ENCODE results near the gene GABRB3. TPM values are rescaled to one million over a fixed set of nuclear protein-coding genes. Genes with fewer than 3 reads are reported as not detected.

The GABRB3 gene
- polyA plus RNA-seq, 1 donor (not counting 4 experiments of a cell fraction or from before 2014, with no cell fraction given) = 0.81 TPM

DNA sequence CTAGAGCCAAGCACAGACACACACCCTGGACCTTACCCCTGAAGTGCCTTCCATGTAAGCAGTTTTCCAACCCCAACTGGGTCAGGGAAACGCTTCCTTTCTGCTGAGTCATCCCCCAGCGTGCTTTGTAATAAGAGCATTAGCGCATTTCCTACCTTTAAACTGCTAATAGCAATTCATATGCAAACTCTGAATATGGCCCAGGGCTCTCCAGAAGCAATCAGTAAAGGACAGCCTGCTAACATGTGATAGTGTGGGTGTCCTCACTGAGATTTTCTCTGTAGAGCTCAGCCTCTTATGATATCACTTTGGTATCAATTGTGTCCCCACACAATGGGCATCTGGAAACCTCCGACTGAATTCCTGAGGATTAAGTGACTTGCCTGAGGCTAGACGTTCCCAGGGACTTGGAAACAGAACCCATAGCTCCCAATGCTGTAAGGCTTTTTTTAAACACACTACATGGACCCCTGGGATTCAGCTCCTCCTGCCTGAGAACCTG is 5.6 kb downstream of the GABRB3 start:
- no peak for TF ChIP-seq CTCF (optimal IDR thresholded peaks at IDR 0.05 in 1 of 3, IDR thresholded peaks at IDR 0.05 in 1 of 3, conservative IDR thresholded peaks at IDR 0.05 in 1 of 3; ENCODE audit: extremely low read depth in 1 of 3, insufficient read depth in 2 of 3, low read length in 3 of 3)
- TF ChIP-seq EZH2 (IDR thresholded peaks at IDR 0.05; ENCODE audit: low read length) = no peak
- Histone ChIP-seq H2AFZ (ENCODE audit: control insufficient read depth, low read length) (no peak overlapping the region), H3K9me3 (ENCODE audit: control insufficient read depth, low read depth, low read length) (no peaks in the 10 kb centered on the region), H3K79me2 (ENCODE audit: control insufficient read depth, insufficient read depth, low read length) (no peaks in the 10 kb centered on the region), H4K20me1 (ENCODE audit: control insufficient read depth, extremely low read depth, insufficient read depth, low read length) (no peaks in the 10 kb centered on the region), H3K36me3 (ENCODE audit: control insufficient read depth in 2 of 2, extremely low read depth in 1 of 2, insufficient read depth in 2 of 2, low read length in 2 of 2) (no peaks in the 10 kb centered on the region), H3K4me1 (ENCODE audit: control insufficient read depth, extremely low read depth, insufficient read depth, low read length) (no peaks in the 10 kb centered on the region), H3K9ac (ENCODE audit: control insufficient read depth, extremely low read depth, insufficient read depth, low read length) (no peak overlapping the region), H3K9me1 (ENCODE audit: control insufficient read depth, extremely low read depth, insufficient read depth, low read length) (no peaks in the 10 kb centered on the region), H3K4me2 (ENCODE audit: control insufficient read depth, extremely low read depth, insufficient read depth, low read depth, low read length) (no peak overlapping the region), H3K4me3 (ENCODE audit: control insufficient read depth in 2 of 3, extremely low read depth in 1 of 3, insufficient read depth in 2 of 3, low read depth in 1 of 3, low read length in 3 of 3) (no peak overlapping the region), H3K27me3 (ENCODE audit: control insufficient read depth, extremely low read depth, insufficient read depth, low read length) (peaks cover 7% of the 10 kb centered on the region), H3K27ac (ENCODE audit: control insufficient read depth, insufficient read depth, low read length) (no peak overlapping the region)
- FAIRE-seq (no peak), DNase-seq (ENCODE audit: low read depth, low spot score) (no peak)
- dilution Hi-C loops (cut with MboI; ENCODE audit: extremely low pct_ligation_motif_present, low sequenced_read_pairs) = no loop called here

- no peaks in the 10 kb centered on the region for H3K36me3 ChIP-seq (ENCODE audit: control insufficient read depth in 2 of 2, extremely low read depth in 1 of 2, insufficient read depth in 2 of 2, low read length in 2 of 2)
- TF ChIP-seq CTCF (optimal IDR thresholded peaks at IDR 0.05 in 1 of 3, IDR thresholded peaks at IDR 0.05 in 1 of 3, conservative IDR thresholded peaks at IDR 0.05 in 1 of 3; ENCODE audit: extremely low read depth in 1 of 3, insufficient read depth in 2 of 3, low read length in 3 of 3) (no peak), EZH2 (IDR thresholded peaks at IDR 0.05; ENCODE audit: low read length) (no peak)
- dilution Hi-C loops (cut with MboI; ENCODE audit: extremely low pct_ligation_motif_present, low sequenced_read_pairs) = no loop called here
- no peak for FAIRE-seq
- H3K27ac ChIP-seq (ENCODE audit: control insufficient read depth, insufficient read depth, low read length) = no peak overlapping the region
- H3K9ac ChIP-seq (ENCODE audit: control insufficient read depth, extremely low read depth, insufficient read depth, low read length) = no peak overlapping the region
- no peak for DNase-seq (ENCODE audit: low read depth, low spot score)
- H3K4me3 ChIP-seq (ENCODE audit: control insufficient read depth in 2 of 3, extremely low read depth in 1 of 3, insufficient read depth in 2 of 3, low read depth in 1 of 3, low read length in 3 of 3) = no peak overlapping the region
- H3K27me3 ChIP-seq (ENCODE audit: control insufficient read depth, extremely low read depth, insufficient read depth, low read length) = no peaks in the 10 kb centered on the region
- H3K4me1 ChIP-seq (ENCODE audit: control insufficient read depth, extremely low read depth, insufficient read depth, low read length) = no peaks in the 10 kb centered on the region
- H3K9me1 ChIP-seq (ENCODE audit: control insufficient read depth, extremely low read depth, insufficient read depth, low read length) = no peaks in the 10 kb centered on the region
- no peaks in the 10 kb centered on the region for H4K20me1 ChIP-seq (ENCODE audit: control insufficient read depth, extremely low read depth, insufficient read depth, low read length)
- no peaks in the 10 kb centered on the region for H3K79me2 ChIP-seq (ENCODE audit: control insufficient read depth, insufficient read depth, low read length)
- H2AFZ ChIP-seq (ENCODE audit: control insufficient read depth, low read length) = no peak overlapping the region
- H3K4me2 ChIP-seq (ENCODE audit: control insufficient read depth, extremely low read depth, insufficient read depth, low read depth, low read length) = no peak overlapping the region
- H3K9me3 ChIP-seq (ENCODE audit: control insufficient read depth, low read depth, low read length) = no peaks in the 10 kb centered on the region
Observed at GRCh38 chr15:26766262-26766661, 6.6 kb downstream of the GABRB3 start.
